A673 (cell line): ENCODE data around the gene POLR3K. TPM values are rescaled to one million over a fixed set of nuclear protein-coding genes. Genes with fewer than 3 reads are reported as not detected.

Experiments
- BruUV-seq: library from RNA; stranded (reverse); fragments of 400-500 nt; replicated peaks from 2 replicates; lab custom pipeline; 2021; lab: Mats Ljungman, UMichigan
- CTCF ChIA-PET: fragments of 300-600 bp; sonication (Branson Sonifier 250); formaldehyde crosslinking; loops from one replicate; lab custom pipeline; 2022; ENCODE audit warnings: antibody characterized with exemption; lab: Charles Lee
- POLR2A ChIA-PET: fragments of 300-600 bp; sonication (Branson Sonifier 250); formaldehyde crosslinking; loops from one replicate; lab custom pipeline; 2022; ENCODE audit warnings: antibody characterized with exemption; ENCODE audit not compliant: low non-redundant PET; lab: Charles Lee
- DNase-seq: peaks from one replicate; pipeline ENCODE4 v3.0.0-alpha.2; 2015; ENCODE audit warnings: low spot score
- H3K27ac ChIP-seq: fragments of 200-600 bp; sonication (generic); 2 replicates; pipeline ENCODE4 v1.5.1; 2016; ENCODE audit warnings: mixed run types, low read depth, mild to moderate bottlenecking, mixed read lengths, antibody characterized with exemption, low read length; ENCODE audit not compliant: poor library complexity, severe bottlenecking
- H3K27me3 ChIP-seq: fragments of 200-600 bp; sonication (generic); replicated peaks from 2 replicates; pipeline ENCODE4 v1.6.1; 2017; ENCODE audit warnings: mixed run types, low read depth, mild to moderate bottlenecking, mixed read lengths, antibody characterized with exemption, low read length; ENCODE audit not compliant: insufficient read depth, poor library complexity
- H3K36me3 ChIP-seq: fragments of 200-600 bp; sonication (generic); 2 replicates; pipeline ENCODE4 v1.6.1; 2016; ENCODE audit warnings: mixed run types, mild to moderate bottlenecking, mixed read lengths, antibody characterized with exemption, low read length; ENCODE audit not compliant: insufficient read depth, poor library complexity, severe bottlenecking
- H3K4me1 ChIP-seq: fragments of 200-600 bp; sonication (generic); 2 replicates; pipeline ENCODE4 v1.6.1; 2017; ENCODE audit warnings: mixed run types, mild to moderate bottlenecking, mixed read lengths, antibody characterized with exemption, low read length; ENCODE audit not compliant: insufficient read depth, poor library complexity, severe bottlenecking
- H3K4me3 ChIP-seq: fragments of 200-600 bp; sonication (generic); 2 replicates; pipeline ENCODE4 v1.5.1; 2016; ENCODE audit warnings: low read depth, mixed run types, mild to moderate bottlenecking, mixed read lengths, low read length; ENCODE audit not compliant: poor library complexity, severe bottlenecking
- H3K9me3 ChIP-seq: fragments of 200-600 bp; sonication (generic); 2 replicates; pipeline ENCODE4 v1.6.1; 2016; ENCODE audit warnings: mixed run types, low read depth, mild to moderate bottlenecking, mixed read lengths, antibody characterized with exemption, low read length; ENCODE audit not compliant: poor library complexity, severe bottlenecking
- CTCF ChIP-seq: fragments of 300-800, 200-600 bp; sonication (generic); conservative IDR thresholded peaks from 2 replicates; pipeline ENCODE4 v1.5.1; 2017; ENCODE audit warnings: low read depth, mild to moderate bottlenecking, antibody characterized with exemption, low read length, moderate library complexity, mixed read lengths
- EZH2 ChIP-seq: fragments of 200-600 bp; sonication (generic); IDR thresholded peaks from 2 replicates; pipeline ENCODE4 v1.6.1; 2017; ENCODE audit warnings: borderline replicate concordance, low read depth, mild to moderate bottlenecking, mixed read lengths, antibody characterized with exemption, low read length; ENCODE audit not compliant: poor library complexity, severe bottlenecking
- intact Hi-C: fragments of 100-400 bp; cut with micrococcal nuclease; formaldehyde crosslinking; loops from one replicate; pipeline ENCODE4 v1.10.0; 2022; ENCODE audit not compliant: unreplicated experiment
- total RNA-seq: library from RNA; stranded (reverse); gene quantifications from 2 replicates; pipeline ENCODE4 v1.2.3, GENCODE V29; 2021

Gene POLR3K
- total RNA-seq, 1 experiment from 2014 or later: 48.5 TPM

DNA sequence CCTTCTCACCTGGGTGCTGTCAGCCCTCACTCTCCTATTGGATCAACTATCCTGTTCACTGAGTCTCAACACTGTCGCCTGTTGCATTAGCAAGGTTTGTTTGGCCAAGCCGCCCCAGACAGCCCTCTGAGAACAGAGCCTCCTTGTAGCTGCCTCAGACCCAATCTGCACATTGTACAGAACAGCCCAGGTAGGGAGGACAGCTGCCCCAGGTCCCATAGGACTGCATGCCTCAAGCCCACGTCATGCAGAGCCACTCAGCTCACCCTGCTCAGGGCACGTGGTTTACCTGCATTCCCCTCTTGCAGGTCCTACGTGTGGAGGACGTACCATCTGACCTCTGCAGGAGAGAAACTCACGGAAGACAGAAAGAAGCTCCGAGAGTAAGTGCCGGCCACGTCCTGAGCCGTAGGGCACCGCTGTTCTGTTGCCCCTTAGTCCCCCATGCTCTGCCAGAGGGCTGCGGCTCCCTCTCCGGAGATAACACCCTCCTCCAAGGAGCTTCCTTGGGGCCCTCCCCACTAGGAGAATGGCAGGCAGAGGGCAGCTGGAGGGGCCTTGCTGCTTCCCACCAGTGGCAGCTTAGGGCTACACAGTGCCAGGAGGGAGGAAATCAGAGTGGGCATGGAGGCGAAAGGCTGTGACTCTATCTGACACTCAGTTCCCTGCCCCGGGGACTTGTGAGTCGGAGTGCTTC lies 3.0 kb upstream of the POLR3K start:
- CTCF ChIA-PET: interaction anchor here (1.6 kb wide), 1 partner anchor 51 kb away, joined by 3 read pairs; no protein-coding TSS in a partner anchor
- intact Hi-C loops: no loop called here
- H3K36me3 ChIP-seq: peaks cover 22% of the 10 kb centered on the region
- no peak overlapping the region for H3K27ac ChIP-seq
- H3K27me3 ChIP-seq: no peaks in the 10 kb centered on the region
- POLR2A ChIA-PET: no interaction called here
- no peak overlapping the region for H3K4me3 ChIP-seq
- no peak for TF ChIP-seq CTCF
- peaks cover 1% of the 10 kb centered on the region for H3K4me1 ChIP-seq
- DNase-seq: no peak
- no peaks in the 10 kb centered on the region for H3K9me3 ChIP-seq
- no TSS peak for BruUV-seq

DNA sequence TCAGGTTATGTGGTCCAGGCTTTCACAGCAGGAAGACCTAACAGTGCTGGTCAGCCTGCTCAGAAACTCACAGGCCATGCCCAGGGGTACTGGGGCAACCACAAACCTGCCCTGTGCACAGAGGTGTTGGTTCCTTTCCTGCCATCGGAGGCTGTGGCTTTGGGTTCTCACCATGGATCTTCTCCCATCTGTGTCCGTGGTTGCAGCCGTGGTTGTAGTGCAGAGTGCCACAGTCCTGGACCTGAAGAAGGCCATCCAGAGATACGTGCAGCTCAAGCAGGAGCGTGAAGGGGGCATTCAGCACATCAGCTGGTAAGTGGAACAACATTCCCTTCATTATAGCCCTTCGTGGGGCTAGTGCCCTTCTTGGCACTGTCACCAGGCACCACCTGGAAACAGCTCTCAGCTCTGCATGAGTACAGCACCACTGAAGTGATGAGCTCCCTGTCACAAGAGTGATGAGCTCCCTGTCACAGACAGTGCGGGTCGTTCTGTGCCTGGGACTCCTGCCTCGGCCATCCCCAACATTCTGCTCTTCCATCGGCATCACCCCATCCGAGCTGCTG lies 2.2 kb upstream of the POLR3K start:
- H3K27me3 ChIP-seq: no peaks in the 10 kb centered on the region
- intact Hi-C loops: no loop called here
- ChIA-PET POLR2A (no interaction called here), CTCF (interaction anchor here (1.6 kb wide), 1 partner anchor 51 kb away, joined by 3 read pairs; no protein-coding TSS in a partner anchor)
- H3K36me3 ChIP-seq: peaks cover 24% of the 10 kb centered on the region
- DNase-seq: no peak
- no peak for TF ChIP-seq EZH2
- TF ChIP-seq CTCF: no peak
- H3K4me3 ChIP-seq: no peak overlapping the region
- H3K4me1 ChIP-seq: peaks cover 7% of the 10 kb centered on the region
- H3K27ac ChIP-seq: no peak overlapping the region
- H3K9me3 ChIP-seq: no peaks in the 10 kb centered on the region
- BruUV-seq: no TSS peak

GRCh38 chr16:54237-54581 lies 801 bp upstream of the POLR3K start:
- no peak for TF ChIP-seq CTCF
- TF ChIP-seq EZH2: no peak
- POLR2A ChIA-PET: no interaction called here
- intact Hi-C loops: no loop called here
- Histone ChIP-seq H3K27me3 (no peaks in the 10 kb centered on the region), H3K9me3 (no peaks in the 10 kb centered on the region), H3K4me3 (peak overlapping the region; percentile 67), H3K36me3 (peaks cover 32% of the 10 kb centered on the region), H3K27ac (peak overlapping the region; percentile 74), H3K4me1 (peaks cover 7% of the 10 kb centered on the region)
- DNase-seq: no peak
- BruUV-seq: TSS peak; percentile 57
- CTCF ChIA-PET: no interaction called here
